K562 (cell line): Measurements from ENCODE around the gene MYO9A. TPM values are rescaled to one million over a fixed set of nuclear protein-coding genes. Genes with fewer than 3 reads are reported as not detected.

Experiments used
- BDP1 ChIP-seq: IDR thresholded peaks from 3 replicates; pipeline ENCODE4 v1.6.1; 2011; ENCODE audit not compliant: insufficient read length, insufficient read depth
- CHD4 ChIP-seq: fragments of 200-600 bp; sonication (generic); IDR thresholded peaks from 3 replicates; pipeline ENCODE4 v1.6.1; 2012; ENCODE audit warnings: low read depth, mild to moderate bottlenecking, mixed read lengths, low read length, inconsistent platforms; ENCODE audit not compliant: insufficient read depth, insufficient replicate concordance, poor library complexity, severe bottlenecking
- NR4A1 ChIP-seq, 2 experiments: fragments of 250-450 bp in 1 of 2; fragments of 450-650 bp in 1 of 2; sonication (Bioruptor Pico) in 1 of 2; IDR thresholded peaks; 2 replicates each; pipeline versions ENCODE4 v1.4.0 to v1.6.1; 2016 to 2020; ENCODE audit warnings: mild to moderate bottlenecking in 2 of 2, missing compliant biosample characterization in 1 of 2, missing genetic modification characterization in 1 of 2, moderate library complexity in 1 of 2
- PKNOX1 ChIP-seq: fragments of 450-650 bp; IDR thresholded peaks from 2 replicates; pipeline ENCODE4 v1.6.1; 2016
- RERE ChIP-seq: sonication (generic); formaldehyde crosslinking; IDR thresholded peaks from 2 replicates; pipeline ENCODE4 v1.8.0; 2023; ENCODE audit warnings: missing genetic modification reagents, mild to moderate bottlenecking, borderline replicate concordance
- SIN3B ChIP-seq: fragments of 450-650 bp; IDR thresholded peaks from 2 replicates; pipeline ENCODE4 v1.6.1; 2017; ENCODE audit warnings: low read depth, mild to moderate bottlenecking, moderate library complexity
- SMARCC2 ChIP-seq: fragments of 450-650 bp; IDR thresholded peaks from 2 replicates; pipeline ENCODE4 v1.6.1; 2017; ENCODE audit warnings: antibody characterized with exemption, moderate library complexity, mild to moderate bottlenecking, low read depth
- ZNF764 ChIP-seq: fragments of 250-450 bp; sonication (Bioruptor Pico); IDR thresholded peaks from 2 replicates; pipeline ENCODE4 v1.4.0; 2020; ENCODE audit warnings: low read depth, mild to moderate bottlenecking, moderate library complexity
- ZNF780A ChIP-seq: fragments of 250-450 bp; sonication (Bioruptor Pico); IDR thresholded peaks from 2 replicates; pipeline ENCODE4 v1.5.0; 2021; ENCODE audit warnings: mild to moderate bottlenecking
- polyA plus RNA-seq, 8 experiments: library from polyadenylated mRNA; depleted of rRNA in 4 of 8; stranded (reverse) in 5 of 8; unstranded in 3 of 8; fragments of >200 nt; fragmentation: Nextera tagmentation in 2 of 8; fragmentation: Illumina TruSeq in 1 of 8; extraction: Ambion mirVana in 2 of 8; extraction: Trizol in 1 of 8; gene quantifications; 2 replicates each; pipeline versions ENCODE4 v1.2.1 to v1.2.3, GENCODE V29; 2011 to 2014; ENCODE audit warnings: inconsistent platforms in 1 of 8, missing spikeins in 1 of 8
- total RNA-seq, 7 experiments: library from RNA; depleted of rRNA in 6 of 7; stranded (reverse); fragments of >200 nt in 6 of 7; fragmentation: Illumina TruSeq in 2 of 7; extraction: Trizol in 2 of 7; gene quantifications; 2 replicates each; pipeline versions ENCODE4 v1.2.1 to v1.2.3, GENCODE V29; 2011 to 2021; ENCODE audit warnings: low replicate concordance in 1 of 7
- TF ChIP-seq, protein P1 (sequence below), 2 experiments: IDR thresholded peaks; 2 replicates each; pipeline ENCODE4 v1.6.1; 2011; ENCODE audit warnings: borderline replicate concordance in 1 of 2, control low read depth in 1 of 2, low read depth in 1 of 2, low read length in 1 of 2, mild to moderate bottlenecking in 1 of 2, mixed read lengths in 1 of 2, moderate library complexity in 1 of 2; ENCODE audit not compliant: insufficient read depth in 1 of 2, insufficient read length in 1 of 2, poor library complexity in 1 of 2, severe bottlenecking in 1 of 2; ENCODE audit errors: extremely low read depth in 1 of 2

The MYO9A gene
- total and polyA plus RNA-seq, 9 of the 15 experiments (the other 6 are each of a cell fraction or from before 2014, with no cell fraction given), result 1.9 to 15.4 (median 5.8) TPM

GRCh38 chr15:71916834-71917233, 201.1 kb downstream of the MYO9A start (continued):
- TF ChIP-seq BDP1 (no peak), ZNF780A (CRISPR knock-in tag) (no peak), RERE (CRISPR knock-in tag) (no peak), ZNF764 (CRISPR knock-in tag) (no peak), SMARCC2 (no peak), CHD4 (no peak), NR4A1 (CRISPR knock-in tag; IDR thresholded peaks at IDR 0.05) (no peak), NR4A1 (tag; IDR thresholded peaks at IDR 0.05) (no peak), SIN3B (no peak), PKNOX1 (no peak)
- TF ChIP-seq, protein P1, sequence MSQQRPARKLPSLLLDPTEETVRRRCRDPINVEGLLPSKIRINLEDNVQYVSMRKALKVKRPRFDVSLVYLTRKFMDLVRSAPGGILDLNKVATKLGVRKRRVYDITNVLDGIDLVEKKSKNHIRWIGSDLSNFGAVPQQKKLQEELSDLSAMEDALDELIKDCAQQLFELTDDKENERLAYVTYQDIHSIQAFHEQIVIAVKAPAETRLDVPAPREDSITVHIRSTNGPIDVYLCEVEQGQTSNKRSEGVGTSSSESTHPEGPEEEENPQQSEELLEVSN (IDR thresholded peaks at IDR 0.05; ENCODE audit: borderline replicate concordance in 1 of 2, extremely low read depth in 1 of 2, insufficient read depth in 1 of 2, insufficient read length in 1 of 2, low read depth in 1 of 2, low read length in 1 of 2, poor library complexity in 1 of 2, severe bottlenecking in 1 of 2), result no peak
